Esophagus (tissue), 2 donors: ENCODE results near the gene PTTG2. TPM values are rescaled to one million over a fixed set of nuclear protein-coding genes. Genes with fewer than 3 reads are reported as not detected.

Source experiments
- H3K27ac ChIP-seq, 2 donors: one replicate each; pipeline ENCODE4 v1.5.1; 2013; ENCODE audit warnings: low read depth in 2 of 2, mild to moderate bottlenecking in 2 of 2, inconsistent platforms in 1 of 2, low read length in 1 of 2, moderate library complexity in 1 of 2
- H3K27me3 ChIP-seq, 2 donors: one replicate each; pipeline ENCODE4 v1.6.1; 2013; ENCODE audit warnings: low read length in 2 of 2, control low read depth in 1 of 2, mild to moderate bottlenecking in 1 of 2; ENCODE audit not compliant: insufficient read depth in 2 of 2, control insufficient read depth in 1 of 2
- H3K36me3 ChIP-seq, 2 donors: one replicate each; pipeline ENCODE4 v1.6.1; 2013; ENCODE audit warnings: low read length in 1 of 2; ENCODE audit not compliant: control insufficient read depth in 2 of 2, insufficient read depth in 2 of 2
- H3K4me1 ChIP-seq, 2 donors: one replicate each; pipeline ENCODE4 v1.6.1; 2013; ENCODE audit warnings: low read length in 1 of 2; ENCODE audit not compliant: control insufficient read depth in 2 of 2, insufficient read depth in 2 of 2
- H3K4me3 ChIP-seq, 2 donors: one replicate each; pipeline ENCODE4 v1.5.1; 2013; ENCODE audit warnings: low read length in 2 of 2, mild to moderate bottlenecking in 2 of 2, low read depth in 1 of 2, moderate library complexity in 1 of 2
- H3K9me3 ChIP-seq, 2 donors: one replicate each; pipeline ENCODE4 v1.6.1; 2013; ENCODE audit warnings: mild to moderate bottlenecking in 2 of 2, low read depth in 1 of 2, low read length in 1 of 2, moderate library complexity in 1 of 2; ENCODE audit not compliant: control insufficient read depth in 2 of 2, insufficient read depth in 1 of 2
- WGBS, 2 donors: extraction: QIAGEN DNeasy Blood & Tissue Kit; methylation state at CpG; one replicate each; pipeline ENCODE4 v1.1.7; 2013; 5-methylcytosine and 5-hydroxymethylcytosine counted together
- polyA plus RNA-seq, 2 donors: library from polyadenylated mRNA; stranded (reverse); fragments of 200-250 nt; gene quantifications; one replicate each; pipeline ENCODE4 v1.2.3, GENCODE V29; 2013
- donor health status: healthy with polysubstance abuse.
- donor health status: Bipolar disorder and iron deficiency.

PTTG2 gene
- polyA plus RNA-seq, 2 donors = 0.20 TPM; not detected in 1

DNA sequence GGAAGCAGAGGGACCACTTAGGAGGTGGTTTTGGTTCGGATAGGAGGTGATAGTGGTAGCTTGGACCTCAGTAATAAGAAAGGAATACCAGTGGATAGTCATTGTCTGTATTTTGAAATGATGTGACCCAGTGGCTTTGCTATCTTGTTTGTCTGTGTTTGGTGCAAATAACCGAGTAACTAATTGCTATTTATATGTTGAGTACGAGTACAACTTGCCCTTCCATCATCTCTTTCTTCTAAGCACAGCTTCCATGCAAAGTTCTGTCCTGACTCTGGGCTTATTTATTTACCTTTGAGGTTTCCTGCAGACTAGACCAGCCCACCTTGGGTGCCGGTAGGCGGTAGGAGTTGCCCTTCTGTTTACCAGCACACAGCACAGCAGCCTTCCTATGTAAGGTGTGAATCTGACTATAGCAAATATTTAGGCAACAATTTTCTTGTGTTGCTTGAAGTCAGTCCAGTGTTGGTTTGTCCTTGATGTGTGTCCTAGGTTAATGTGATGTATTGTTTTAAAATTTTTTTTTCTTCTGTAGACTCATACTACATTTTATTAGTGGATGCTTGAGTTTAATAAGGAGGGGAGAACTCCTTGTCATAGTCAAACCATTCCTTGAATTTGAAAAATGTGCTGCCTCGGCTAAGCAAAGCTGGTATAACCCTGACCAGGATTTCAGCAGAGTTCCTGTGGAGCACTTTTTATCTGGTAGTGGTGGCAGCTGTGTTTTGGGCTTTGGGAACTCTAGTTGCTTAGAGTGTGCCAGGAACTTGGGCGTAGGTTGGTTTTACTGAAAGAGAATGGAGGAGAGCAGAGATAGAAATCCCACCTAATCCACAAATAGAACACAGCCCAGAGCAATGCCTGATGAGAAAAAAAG lies 21.9 kb downstream of the PTTG2 start:
- 59 to 62% methylated on average over 7 of the region's 7 CpGs for WGBS, 2 donors
- Histone ChIP-seq H3K4me1 (peaks cover 0 to 2% of the 10 kb centered on the region in 2 donors), H3K27ac (no peak overlapping the region), H3K27me3 (no peaks in the 10 kb centered on the region), H3K4me3 (no peak overlapping the region), H3K9me3 (no peaks in the 10 kb centered on the region), H3K36me3 (no peaks in the 10 kb centered on the region)

DNA sequence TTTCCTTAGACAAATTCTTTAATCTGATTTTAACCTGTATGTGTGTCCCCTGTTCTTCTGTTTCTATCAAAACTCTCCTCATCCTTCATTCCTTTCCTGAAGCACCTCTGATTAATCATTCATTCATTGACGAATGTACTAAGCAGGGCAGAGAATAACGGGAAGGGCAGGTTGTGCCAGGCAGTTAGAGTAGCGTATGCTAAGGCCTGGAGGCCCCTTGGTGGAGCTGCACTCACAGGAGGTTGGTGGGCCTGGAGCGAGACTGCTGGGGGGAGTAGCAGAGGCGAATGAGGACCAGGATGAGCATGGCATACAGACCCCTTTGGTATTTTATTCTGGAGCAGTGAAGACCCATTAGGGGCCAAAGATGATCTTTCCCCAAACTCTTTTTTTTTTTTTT lies 22.5 kb downstream of the PTTG2 start:
- Histone ChIP-seq H3K27me3 (no peaks in the 10 kb centered on the region), H3K4me1 (peaks cover 0 to 2% of the 10 kb centered on the region in 2 donors), H3K36me3 (no peaks in the 10 kb centered on the region), H3K27ac (no peak overlapping the region), H3K9me3 (no peaks in the 10 kb centered on the region), H3K4me3 (no peak overlapping the region)
- 62 to 64% methylated on average over 5 of the region's 5 CpGs for WGBS, 2 donors

DNA sequence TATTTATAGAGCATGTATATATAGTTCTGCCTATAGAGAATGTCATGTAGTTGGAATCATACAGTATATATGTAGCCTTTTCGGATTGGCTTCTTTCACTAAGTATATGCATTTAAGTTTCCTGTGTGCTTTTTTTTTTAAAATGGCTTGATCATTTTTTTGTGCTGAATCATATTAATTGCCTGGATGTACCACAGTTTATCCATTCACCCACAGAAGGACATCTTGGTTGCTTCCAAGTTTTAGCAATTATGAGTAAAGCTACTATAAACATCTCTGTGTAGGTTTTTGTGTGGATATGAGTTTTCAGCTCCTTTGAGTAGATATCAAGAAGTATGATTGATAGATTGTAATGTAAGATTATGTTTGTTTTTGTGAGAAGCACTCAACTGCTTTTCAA lies 23.8 kb downstream of the PTTG2 start:
- Histone ChIP-seq H3K9me3 (no peaks in the 10 kb centered on the region), H3K4me1 (peaks cover 0 to 2% of the 10 kb centered on the region in 2 donors), H3K27me3 (no peaks in the 10 kb centered on the region), H3K4me3 (no peak overlapping the region), H3K36me3 (no peaks in the 10 kb centered on the region), H3K27ac (no peak overlapping the region)
- 91 to 92% methylated on average over 1 of the region's 1 CpG for WGBS, 2 donors

DNA sequence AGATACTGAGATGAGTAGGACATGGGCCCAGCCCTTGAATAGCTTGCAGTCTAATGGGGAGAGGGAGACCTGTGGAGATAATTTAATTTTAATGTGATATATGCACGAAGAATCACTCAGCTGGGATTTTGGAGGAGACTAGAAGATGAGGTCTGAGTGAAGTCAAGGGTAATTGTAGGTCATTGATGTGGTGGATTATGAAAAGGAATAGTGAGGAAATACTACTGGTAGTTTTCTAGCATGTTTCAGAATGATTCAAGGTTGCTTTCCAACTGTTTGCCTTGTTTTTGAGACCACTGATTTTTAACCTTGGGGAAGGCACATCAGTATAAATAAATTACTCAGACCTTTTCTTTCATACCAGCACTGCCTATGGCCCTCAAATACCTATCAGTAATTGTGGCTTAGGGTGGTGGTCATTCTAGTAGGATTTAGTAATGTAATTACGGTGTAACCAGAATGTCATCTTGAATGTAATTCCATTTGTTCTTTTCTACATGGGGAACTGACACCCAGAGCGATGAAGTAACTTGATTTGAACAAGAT lies 25.6 kb downstream of the PTTG2 start:
- H3K4me3 ChIP-seq = no peak overlapping the region
- 70 to 88% methylated on average over 3 of the region's 3 CpGs for WGBS, 2 donors
- H3K36me3 ChIP-seq = no peaks in the 10 kb centered on the region
- peaks cover 0 to 2% of the 10 kb centered on the region in 2 donors for H3K4me1 ChIP-seq
- H3K9me3 ChIP-seq = no peaks in the 10 kb centered on the region
- no peaks in the 10 kb centered on the region for H3K27me3 ChIP-seq
- no peak overlapping the region for H3K27ac ChIP-seq

GRCh38 chr4:37988670-37989069 lies 28.5 kb downstream of the PTTG2 start:
- WGBS, 2 donors = 72 to 79% methylated on average over 5 of the region's 5 CpGs
- H3K36me3 ChIP-seq = no peaks in the 10 kb centered on the region
- no peak overlapping the region for H3K27ac ChIP-seq
- no peak overlapping the region for H3K4me3 ChIP-seq
- no peaks in the 10 kb centered on the region for H3K27me3 ChIP-seq
- H3K9me3 ChIP-seq = no peaks in the 10 kb centered on the region
- H3K4me1 ChIP-seq = peaks cover 0 to 6% of the 10 kb centered on the region in 2 donors

GRCh38 chr4:37989398-37990260 lies 29.4 kb downstream of the PTTG2 start:
- no peaks in the 10 kb centered on the region for H3K9me3 ChIP-seq
- no peak overlapping the region for H3K4me3 ChIP-seq
- H3K4me1 ChIP-seq = peaks cover 0 to 6% of the 10 kb centered on the region in 2 donors
- H3K36me3 ChIP-seq = no peaks in the 10 kb centered on the region
- H3K27me3 ChIP-seq = no peaks in the 10 kb centered on the region
- peak overlapping the region in 1 of 2 donors; percentile 52 for H3K27ac ChIP-seq
- WGBS, 2 donors = 66 to 72% methylated on average over 8 of the region's 8 CpGs

GRCh38 chr4:37990731-37991245 lies 30.6 kb downstream of the PTTG2 start:
- Histone ChIP-seq H3K27me3 (no peaks in the 10 kb centered on the region), H3K4me1 (peaks cover 0 to 8% of the 10 kb centered on the region in 2 donors), H3K9me3 (no peaks in the 10 kb centered on the region), H3K4me3 (no peak overlapping the region), H3K36me3 (no peaks in the 10 kb centered on the region), H3K27ac (no peak overlapping the region)
- 87 to 88% methylated on average over 5 of the region's 5 CpGs for WGBS, 2 donors

GRCh38 chr4:37991623-37992410 lies 31.6 kb downstream of the PTTG2 start:
- H3K27ac ChIP-seq = peak overlapping the region in 1 of 2 donors; percentile 5
- H3K9me3 ChIP-seq = no peaks in the 10 kb centered on the region
- no peaks in the 10 kb centered on the region for H3K27me3 ChIP-seq
- no peak overlapping the region for H3K4me3 ChIP-seq
- no peaks in the 10 kb centered on the region for H3K36me3 ChIP-seq
- 92 to 93% methylated on average over 8 of the region's 8 CpGs for WGBS, 2 donors
- H3K4me1 ChIP-seq = peaks cover 0 to 8% of the 10 kb centered on the region in 2 donors

DNA sequence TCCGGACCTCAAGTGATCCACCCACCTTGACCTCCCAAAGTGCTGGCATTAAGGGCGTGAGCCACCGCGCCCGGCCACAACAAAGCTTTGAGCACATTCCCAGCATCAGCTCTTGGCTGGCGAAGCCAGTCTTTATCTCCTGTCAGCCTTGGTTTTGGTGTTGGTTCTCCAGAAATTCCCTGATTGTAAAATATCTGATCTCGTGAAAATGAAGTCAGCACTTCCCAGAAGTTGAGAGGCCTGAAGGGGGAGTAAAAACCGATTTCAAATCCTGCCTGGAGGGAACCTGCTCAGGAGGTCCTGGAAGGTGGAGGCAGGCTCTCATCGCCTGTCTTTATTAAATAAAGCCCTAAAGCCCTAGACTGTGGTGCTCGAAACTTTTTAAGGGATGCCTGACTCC lies 33.6 kb downstream of the PTTG2 start:
- no peaks in the 10 kb centered on the region for H3K36me3 ChIP-seq
- H3K4me1 ChIP-seq = peaks cover 0 to 6% of the 10 kb centered on the region in 2 donors
- no peaks in the 10 kb centered on the region for H3K9me3 ChIP-seq
- no peak overlapping the region for H3K27ac ChIP-seq
- no peaks in the 10 kb centered on the region for H3K27me3 ChIP-seq
- no peak overlapping the region for H3K4me3 ChIP-seq
- 80 to 90% methylated on average over 10 of the region's 10 CpGs for WGBS, 2 donors
